Kidney (tissue), 14 donors: ENCODE measurements around the gene DHX57. TPM values are rescaled to one million over a fixed set of nuclear protein-coding genes. Genes with fewer than 3 reads are reported as not detected.

Source experiments
- DNase-seq, 5 donors: peaks; one replicate each; pipeline ENCODE4 v3.0.0-alpha.2; 2013 to 2020
- FAIRE-seq: peaks from 2 replicates; lab custom pipeline; 2012; peaks lifted over from hg19 to GRCh38; lab: Jason Lieb, UNC
- H3K27ac ChIP-seq, 2 donors: one replicate each; pipeline ENCODE4 v1.7.0; 2013; ENCODE audit warnings: low read depth in 2 of 2, low read length in 2 of 2, inconsistent platforms in 1 of 2
- H3K27me3 ChIP-seq: one replicate; pipeline ENCODE4 v1.7.1; 2013; ENCODE audit warnings: low read length, inconsistent platforms; ENCODE audit not compliant: control insufficient read depth, insufficient read depth
- H3K36me3 ChIP-seq, 3 donors: one replicate each; pipeline versions ENCODE4 v1.7.0 to v1.7.1; 2013; ENCODE audit warnings: low read length in 3 of 3, control low read depth in 1 of 3, inconsistent platforms in 1 of 3; ENCODE audit not compliant: insufficient read depth in 3 of 3, control insufficient read depth in 2 of 3
- H3K4me1 ChIP-seq, 3 donors: one replicate each; pipeline versions ENCODE4 v1.7.0 to v1.7.1; 2013; ENCODE audit warnings: low read length in 3 of 3, inconsistent platforms in 1 of 3, low read depth in 1 of 3; ENCODE audit not compliant: control insufficient read depth in 2 of 3, insufficient read depth in 2 of 3
- H3K4me3 ChIP-seq, 3 donors: one replicate each; pipeline versions ENCODE4 v1.7.0 to v1.8.1; 2013; ENCODE audit warnings: low read length in 3 of 3, control low read depth in 1 of 3, inconsistent platforms in 1 of 3
- H3K9ac ChIP-seq, 3 donors: one replicate each; pipeline versions ENCODE4 v1.7.0 to v1.7.1; 2013; ENCODE audit warnings: low read length in 3 of 3, control low read depth in 1 of 3, inconsistent platforms in 1 of 3
- H3K9me3 ChIP-seq, 3 donors: one replicate each; pipeline versions ENCODE4 v1.7.0 to v1.7.1; 2013; ENCODE audit warnings: low read length in 3 of 3, control low read depth in 1 of 3, inconsistent platforms in 1 of 3; ENCODE audit not compliant: control insufficient read depth in 2 of 3, insufficient read depth in 1 of 3
- intact Hi-C: fragments of 100-400 bp; cut with DNase I; formaldehyde crosslinking; loops from one replicate; pipeline ENCODE4 v1.11.1; 2022
- polyA plus RNA-seq: library from polyadenylated mRNA; stranded (reverse); fragments of 350-450 nt; fragmentation: Illumina TruSeq; extraction: RNeasy Lipid Tissue Mini Kit (QIAGEN cat#74804); gene quantifications from one replicate; pipeline ENCODE4 v1.2.3, GENCODE V29; 2014; ENCODE audit warnings: low read depth, low replicate concordance; ENCODE audit not compliant: insufficient read depth
- total RNA-seq: library from RNA; stranded (reverse); fragmentation: NEBNext Ultra II Directional; extraction: Animal tissue kit (Norgen Biotek cat#: 25700); gene quantifications from one replicate; pipeline ENCODE4 v1.2.1, GENCODE V29; 2021
- TF ChIP-seq, protein P1 (sequence below): IDR thresholded peaks from 3 replicates; pipeline ENCODE4 v1.5.1; 2012; ENCODE audit warnings: mild to moderate bottlenecking, moderate library complexity, borderline replicate concordance; ENCODE audit not compliant: insufficient read depth; ENCODE audit errors: extremely low read depth
- donor health status: control.
- donor health status: control.
- donor health status: control.
- donor health status: control.
- donor health status: control.
- donor health status: DM: yes; HTN: yes; CAD: no.
- donor health status: Normal renal cell carcinoma (clear cell type).

DHX57 gene
- total and polyA plus RNA-seq, 2 donors from 2014 or later = 6.9 to 20.7 TPM

GRCh38 chr2:38876407-38876806, 673 bp upstream of the DHX57 start:
- Histone ChIP-seq H3K27ac (no peak overlapping the region), H3K4me1 (peaks cover 0 to 15% (median 4%) of the 10 kb centered on the region in 3 donors), H3K9me3 (peaks cover 0 to under 1% (median 0%) of the 10 kb centered on the region in 3 donors), H3K4me3 (peak overlapping the region; percentile 88 to 99 (median 98)), H3K36me3 (peaks cover 0 to 3% (median 0%) of the 10 kb centered on the region in 3 donors), H3K27me3 (no peaks in the 10 kb centered on the region), H3K9ac (peak overlapping the region; percentile 72 to 97 (median 79))
- TF ChIP-seq, protein P1, sequence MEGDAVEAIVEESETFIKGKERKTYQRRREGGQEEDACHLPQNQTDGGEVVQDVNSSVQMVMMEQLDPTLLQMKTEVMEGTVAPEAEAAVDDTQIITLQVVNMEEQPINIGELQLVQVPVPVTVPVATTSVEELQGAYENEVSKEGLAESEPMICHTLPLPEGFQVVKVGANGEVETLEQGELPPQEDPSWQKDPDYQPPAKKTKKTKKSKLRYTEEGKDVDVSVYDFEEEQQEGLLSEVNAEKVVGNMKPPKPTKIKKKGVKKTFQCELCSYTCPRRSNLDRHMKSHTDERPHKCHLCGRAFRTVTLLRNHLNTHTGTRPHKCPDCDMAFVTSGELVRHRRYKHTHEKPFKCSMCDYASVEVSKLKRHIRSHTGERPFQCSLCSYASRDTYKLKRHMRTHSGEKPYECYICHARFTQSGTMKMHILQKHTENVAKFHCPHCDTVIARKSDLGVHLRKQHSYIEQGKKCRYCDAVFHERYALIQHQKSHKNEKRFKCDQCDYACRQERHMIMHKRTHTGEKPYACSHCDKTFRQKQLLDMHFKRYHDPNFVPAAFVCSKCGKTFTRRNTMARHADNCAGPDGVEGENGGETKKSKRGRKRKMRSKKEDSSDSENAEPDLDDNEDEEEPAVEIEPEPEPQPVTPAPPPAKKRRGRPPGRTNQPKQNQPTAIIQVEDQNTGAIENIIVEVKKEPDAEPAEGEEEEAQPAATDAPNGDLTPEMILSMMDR = no peak
- FAIRE-seq (no peak), DNase-seq (no peak)
- intact Hi-C loops = no loop called here

- no peak for DNase-seq
- H3K27me3 ChIP-seq = no peaks in the 10 kb centered on the region
- TF ChIP-seq, protein P1 = no peak
Observed at GRCh38 chr2:38875227-38875575, 533 bp downstream of the DHX57 start.

DNA sequence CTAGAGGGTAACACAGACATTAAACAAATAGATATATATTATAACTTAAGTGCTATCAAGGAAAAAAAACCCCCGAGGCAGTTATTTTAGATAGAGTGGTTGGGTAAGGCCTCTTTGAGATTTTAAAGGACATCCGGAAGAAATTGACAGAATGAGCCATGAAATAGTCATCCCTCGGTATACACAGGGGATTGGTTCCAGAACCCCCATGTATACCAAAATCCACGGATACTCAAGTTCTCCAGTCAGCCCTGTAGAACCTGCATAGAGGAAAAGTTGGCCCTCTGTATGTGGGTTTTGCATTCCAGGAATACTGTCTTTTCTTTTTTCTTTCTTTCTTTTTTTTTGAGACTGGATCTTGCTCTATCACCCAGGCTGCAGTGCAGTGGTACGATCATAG, 2.0 kb downstream of the DHX57 start:
- intact Hi-C loops = no loop called here
- TF ChIP-seq, protein P1 = no peak
- no peak for FAIRE-seq

More at GRCh38 chr2:38875227-38875575, 533 bp downstream of the DHX57 start:
- H3K9me3 ChIP-seq = peaks cover 0 to 2% (median 0%) of the 10 kb centered on the region in 3 donors
- H3K9ac ChIP-seq = peak overlapping the region; percentile 72 to 97 (median 80)
- intact Hi-C loops = no loop called here
- H3K36me3 ChIP-seq = no peaks in the 10 kb centered on the region
- H3K4me1 ChIP-seq = peaks cover 0 to 15% (median 4%) of the 10 kb centered on the region in 3 donors
- FAIRE-seq = no peak
- peak overlapping the region in 1 of 2 donors; percentile 9 for H3K27ac ChIP-seq
- peak overlapping the region; percentile 88 to 99 (median 98) for H3K4me3 ChIP-seq

DNA sequence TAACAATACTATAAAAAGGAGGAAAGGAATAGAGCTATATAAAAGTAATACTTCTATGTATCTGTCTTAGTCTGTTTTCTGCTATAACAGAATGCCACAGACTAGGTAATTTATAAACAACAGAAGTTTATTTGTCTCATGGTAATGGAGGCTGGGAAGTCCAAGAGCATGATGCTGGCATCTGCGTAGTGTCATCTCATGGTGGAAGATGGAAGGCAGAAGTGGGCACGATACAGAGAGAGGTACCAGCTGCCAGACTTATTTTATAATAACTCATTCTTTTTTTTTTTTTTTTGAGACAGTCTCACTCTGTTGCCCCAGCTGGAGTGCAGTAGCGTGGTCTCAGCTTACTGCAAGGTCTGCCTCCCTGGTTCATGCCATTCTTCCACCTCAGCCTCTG, 4.3 kb downstream of the DHX57 start:
- Histone ChIP-seq H3K4me3 (no peak overlapping the region), H3K27me3 (no peaks in the 10 kb centered on the region), H3K9me3 (peaks cover 0 to 2% (median 0%) of the 10 kb centered on the region in 3 donors), H3K36me3 (peaks cover 0 to 8% (median 0%) of the 10 kb centered on the region in 3 donors), H3K27ac (no peak overlapping the region), H3K4me1 (peaks cover 0 to 10% (median 4%) of the 10 kb centered on the region in 3 donors), H3K9ac (no peak overlapping the region)
- no peak for DNase-seq
- TF ChIP-seq, protein P1 = no peak
- intact Hi-C loops = no loop called here
- no peak for FAIRE-seq

More for the DNA sequence above, 2.0 kb downstream of the DHX57 start:
- no peak for DNase-seq
- Histone ChIP-seq H3K9me3 (peaks cover 0 to 2% (median 0%) of the 10 kb centered on the region in 3 donors), H3K36me3 (no peaks in the 10 kb centered on the region), H3K4me1 (peaks cover 0 to 15% (median 4%) of the 10 kb centered on the region in 3 donors), H3K27ac (no peak overlapping the region), H3K4me3 (no peak overlapping the region), H3K9ac (no peak overlapping the region), H3K27me3 (no peaks in the 10 kb centered on the region)
